Regular cardiac myocyte (primary cell): ENCODE measurements around the gene CBLN4. TPM values are rescaled to one million over a fixed set of nuclear protein-coding genes. Genes with fewer than 3 reads are reported as not detected.

Experiments used
- total RNA-seq: library from RNA; depleted of rRNA; stranded (reverse); fragments of >200 nt; gene quantifications from 2 replicates; pipeline ENCODE4 v1.2.3, GENCODE V29; 2014

Gene CBLN4
- total RNA-seq = not detected in 2 replicates

DNA sequence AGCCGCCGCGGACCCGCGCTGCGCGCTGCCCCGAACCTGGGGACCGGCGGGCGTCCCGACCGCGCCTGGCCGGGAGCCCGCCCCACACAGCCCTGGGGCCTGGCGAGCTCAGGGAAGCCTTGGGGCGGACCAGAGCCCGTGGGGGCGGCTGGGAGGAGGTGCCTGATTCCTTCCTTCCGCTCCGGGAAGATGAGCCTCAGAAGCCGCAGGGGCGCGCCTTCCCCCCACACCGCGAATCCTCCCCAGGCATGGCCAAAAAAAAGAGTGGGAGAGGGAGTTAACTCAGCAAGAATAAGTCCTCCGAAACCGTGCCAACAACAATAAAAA, at the start of gene CBLN4:
CBLN4 (minus strand) TSS at position 131 of the 327 bp plus-strand sequence. CDS start 1,348 bp downstream, outside the sequence.

Other genes starting within 250 kb of the CBLN4 start
- not detected in 2 replicates for gene MC3R, start 243.2 kb upstream of the CBLN4 start, total RNA-seq